ENCODE results near the gene RNF5. TPM values are rescaled to one million over a fixed set of nuclear protein-coding genes. Genes with fewer than 3 reads are reported as not detected.

Gene RNF5
- total RNA-seq, 1 experiment from 2014 or later: 45.9 TPM

GRCh38 chr6:32224696-32225095, 46.5 kb downstream of the RNF5 start:
- ChIA-PET RAD21 (ENCODE audit: low non-redundant PET in 1 of 2, low total read pairs in 2 of 2, uncharacterized antibody in 2 of 2, unreplicated experiment in 2 of 2) (no interaction called here), POLR2A (no interaction called here), CTCF (no interaction called here)
- no peaks in the 10 kb centered on the region for H3K79me2 ChIP-seq (ENCODE audit: insufficient read depth, low read length)
- H3K27me3 ChIP-seq (ENCODE audit: insufficient read depth, low read length): no peaks in the 10 kb centered on the region
- no peak overlapping the region for H3K4me2 ChIP-seq (ENCODE audit: low read length)
- intact Hi-C loops (cut with micrococcal nuclease): no loop called here
- no peak overlapping the region for H2AFZ ChIP-seq (ENCODE audit: low read depth, low read length, poor library complexity, severe bottlenecking)
- H3K9me3 ChIP-seq (ENCODE audit: control insufficient read depth in 1 of 2, insufficient read depth in 1 of 2, low read depth in 1 of 2, low read length in 2 of 2): no peaks in the 10 kb centered on the region
- no peak for ATAC-seq
- H3K9ac ChIP-seq (ENCODE audit: low read length): no peak overlapping the region
- no peak for DNase-seq (ENCODE audit: low read depth, low spot score)
- no peak overlapping the region for H3K27ac ChIP-seq (ENCODE audit: low read depth, low read length)
- no peak overlapping the region for H3K4me3 ChIP-seq (replicated peaks in 1 of 2; ENCODE audit: low read depth in 1 of 2, low read length in 2 of 2)
- no peaks in the 10 kb centered on the region for H3K4me1 ChIP-seq (ENCODE audit: control insufficient read depth in 1 of 2, insufficient read depth in 2 of 2, low read length in 2 of 2)
- no TSS peak for BruUV-seq (replicated peaks)
- H4K20me1 ChIP-seq (ENCODE audit: insufficient read depth): no peaks in the 10 kb centered on the region
- no peaks in the 10 kb centered on the region for H3K9me2 ChIP-seq (ENCODE audit: insufficient read depth)
- H3K36me3 ChIP-seq (ENCODE audit: control insufficient read depth in 1 of 2, insufficient read depth in 2 of 2, low read length in 2 of 2): no peaks in the 10 kb centered on the region
- TF ChIP-seq YY1 (IDR thresholded peaks at IDR 0.05; ENCODE audit: extremely low read depth, insufficient replicate concordance, low read depth, low read length) (no peak), ZNF274 (IDR thresholded peaks at IDR 0.05; ENCODE audit: low read depth, low read length) (no peak), FOSL1 (IDR thresholded peaks at IDR 0.05; ENCODE audit: low read depth) (no peak), CEBPB (IDR thresholded peaks at IDR 0.05; ENCODE audit: low read depth) (no peak), POLR2AphosphoS5 (IDR thresholded peaks at IDR 0.05; ENCODE audit: low read depth, low read length) (no peak), MAX (IDR thresholded peaks at IDR 0.05) (no peak), SP1 (IDR thresholded peaks at IDR 0.05; ENCODE audit: low read depth) (no peak), CBX3 (IDR thresholded peaks at IDR 0.05; ENCODE audit: low read depth) (no peak), CTCF (IDR thresholded peaks at IDR 0.05 in 2 of 3, conservative IDR thresholded peaks at IDR 0.05 in 1 of 3; ENCODE audit: borderline replicate concordance in 1 of 3, insufficient read depth in 1 of 3, low read depth in 2 of 3, low read length in 2 of 3) (no peak), SRF (IDR thresholded peaks at IDR 0.05; ENCODE audit: low read depth) (no peak)
